Spleen (tissue), 7 donors: ENCODE results near the gene BRD1.

Experiments used
- POLR2A ChIP-seq, 3 donors: fragments of 450-650 bp; IDR thresholded peaks; one replicate each; pipeline ENCODE4 v1.5.1; 2017; ENCODE audit warnings: antibody characterized with exemption in 3 of 3, mild to moderate bottlenecking in 1 of 3
- TF ChIP-seq, protein P1 (sequence below), 11 experiments: fragments of 200-600 bp in 7 of 11; fragments of 450-650 bp in 4 of 11; sonication (generic) in 4 of 11; IDR thresholded peaks in 8 of 11; conservative IDR thresholded peaks in 3 of 11; 1 replicate in 7 of 11; 2 replicates in 4 of 11; pipeline versions ENCODE4 v1.4.0 to v1.8.0; 2016 to 2021; ENCODE audit warnings: antibody characterized with exemption in 11 of 11, inconsistent platforms in 4 of 11, mild to moderate bottlenecking in 1 of 11
- donor health status: DM: no; HTN: no; CAD: no; lungs with moderate emphysema.
- donor health status: DM: no; HTN: no; CAD: no.
- donor health status: DM: no; HTN: no; CAD: no.

DNA sequence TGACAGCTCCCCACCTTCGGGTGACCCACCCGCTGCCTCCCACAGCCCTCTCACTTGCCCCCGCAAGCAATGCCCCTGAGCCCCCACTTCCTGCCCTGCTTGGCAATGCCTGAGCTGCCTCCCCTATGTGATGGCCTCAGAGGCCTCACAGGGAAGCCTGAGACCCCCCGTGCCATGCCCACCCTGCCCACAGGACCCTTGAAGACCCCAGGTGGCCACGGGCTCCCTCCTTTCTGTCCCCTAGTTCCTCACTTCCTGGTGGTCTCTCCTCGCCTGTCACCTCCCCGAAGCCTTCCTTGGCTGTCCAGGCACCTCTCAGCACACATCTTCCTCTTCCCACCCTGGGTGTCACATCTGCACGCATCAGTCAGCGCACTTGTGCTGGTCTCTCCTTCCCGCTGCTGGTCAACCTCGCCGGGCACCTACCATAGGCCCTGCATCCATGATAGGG, 90.5 kb downstream of the BRD1 start:
- TF ChIP-seq, protein P1, sequence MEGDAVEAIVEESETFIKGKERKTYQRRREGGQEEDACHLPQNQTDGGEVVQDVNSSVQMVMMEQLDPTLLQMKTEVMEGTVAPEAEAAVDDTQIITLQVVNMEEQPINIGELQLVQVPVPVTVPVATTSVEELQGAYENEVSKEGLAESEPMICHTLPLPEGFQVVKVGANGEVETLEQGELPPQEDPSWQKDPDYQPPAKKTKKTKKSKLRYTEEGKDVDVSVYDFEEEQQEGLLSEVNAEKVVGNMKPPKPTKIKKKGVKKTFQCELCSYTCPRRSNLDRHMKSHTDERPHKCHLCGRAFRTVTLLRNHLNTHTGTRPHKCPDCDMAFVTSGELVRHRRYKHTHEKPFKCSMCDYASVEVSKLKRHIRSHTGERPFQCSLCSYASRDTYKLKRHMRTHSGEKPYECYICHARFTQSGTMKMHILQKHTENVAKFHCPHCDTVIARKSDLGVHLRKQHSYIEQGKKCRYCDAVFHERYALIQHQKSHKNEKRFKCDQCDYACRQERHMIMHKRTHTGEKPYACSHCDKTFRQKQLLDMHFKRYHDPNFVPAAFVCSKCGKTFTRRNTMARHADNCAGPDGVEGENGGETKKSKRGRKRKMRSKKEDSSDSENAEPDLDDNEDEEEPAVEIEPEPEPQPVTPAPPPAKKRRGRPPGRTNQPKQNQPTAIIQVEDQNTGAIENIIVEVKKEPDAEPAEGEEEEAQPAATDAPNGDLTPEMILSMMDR (IDR thresholded peaks at IDR 0.05 in 8 of 11, conservative IDR thresholded peaks at IDR 0.05 in 3 of 11), result no peak
- no peak for TF ChIP-seq POLR2A (IDR thresholded peaks at IDR 0.05)
